T-helper 22 cell (primary cell): ENCODE results near the gene MAPKBP1.

Experiments
- DNase-seq: peaks from one replicate; pipeline ENCODE4 v3.0.0-alpha.2; 2020; ENCODE audit warnings: low read depth

Gene MAPKBP1

GRCh38 chr15:41825572-41826535 lies 51.6 kb downstream of the MAPKBP1 start:
- DNase-seq, result no peak

- peak; percentile 41 for DNase-seq
These were observed 53.1 kb downstream of the MAPKBP1 start for GRCh38 chr15:41827290-41827879.

GRCh38 chr15:41827880-41828806 lies 53.9 kb downstream of the MAPKBP1 start, which contains the start of gene JMJD7:
Gene JMJD7 (plus strand): TSS chr15:41828092. CDS start chr15:41828125, 33 bp downstream.
- peak; percentile 89 for DNase-seq

- DNase-seq, result no peak
These were observed 54.5 kb downstream of the MAPKBP1 start for GRCh38 chr15:41828807-41829141.

- no peak for DNase-seq
These were observed 55.8 kb downstream of the MAPKBP1 start for GRCh38 chr15:41829959-41830646.

GRCh38 chr15:41831291-41831690 lies 57.0 kb downstream of the MAPKBP1 start:
- peak; percentile 32 for DNase-seq

GRCh38 chr15:41832208-41832607 lies 57.9 kb downstream of the MAPKBP1 start:
- DNase-seq, result no peak

GRCh38 chr15:41832875-41833274 lies 58.6 kb downstream of the MAPKBP1 start:
- no peak for DNase-seq

GRCh38 chr15:41834096-41834495 lies 59.8 kb downstream of the MAPKBP1 start:
- no peak for DNase-seq

GRCh38 chr15:41836073-41836472 lies 61.8 kb downstream of the MAPKBP1 start:
- DNase-seq, result no peak

- DNase-seq, result no peak
These were observed 62.6 kb downstream of the MAPKBP1 start for GRCh38 chr15:41836713-41837454.

- DNase-seq, result no peak
These were observed 64.2 kb downstream of the MAPKBP1 start, which contains the start of gene PLA2G4B for GRCh38 chr15:41838400-41838897. Gene PLA2G4B (plus strand): TSS chr15:41838847. CDS start chr15:41838914, 67 bp downstream.

GRCh38 chr15:41839781-41840491 lies 65.7 kb downstream of the MAPKBP1 start:
- no peak for DNase-seq

- DNase-seq, result no peak
These were observed 66.4 kb downstream of the MAPKBP1 start for GRCh38 chr15:41840673-41841072.

- DNase-seq, result no peak
These were observed 66.8 kb downstream of the MAPKBP1 start for GRCh38 chr15:41841131-41841530.

GRCh38 chr15:41842229-41842628 lies 67.9 kb downstream of the MAPKBP1 start:
- DNase-seq, result no peak

- DNase-seq, result no peak
These were observed 69.3 kb downstream of the MAPKBP1 start for GRCh38 chr15:41843571-41843970.

- DNase-seq, result no peak
These were observed 70.5 kb downstream of the MAPKBP1 start for GRCh38 chr15:41844814-41845213.

- DNase-seq, result no peak
These were observed 72.9 kb downstream of the MAPKBP1 start for GRCh38 chr15:41847206-41847605.

GRCh38 chr15:41847981-41848380 lies 73.7 kb downstream of the MAPKBP1 start:
- no peak for DNase-seq
